GM12874 (cell line): ENCODE results near the gene MEGF9.

ENCODE experiments used
- TF ChIP-seq, protein P1 (sequence below): IDR thresholded peaks from 2 replicates; pipeline ENCODE4 v1.5.1; 2011; ENCODE audit warnings: low read depth, mild to moderate bottlenecking, control low read depth, low read length, moderate library complexity; ENCODE audit not compliant: insufficient read depth

MEGF9 gene

GRCh38 chr9:120730654-120731514, 16.6 kb upstream of the MEGF9 start:
- TF ChIP-seq, protein P1, sequence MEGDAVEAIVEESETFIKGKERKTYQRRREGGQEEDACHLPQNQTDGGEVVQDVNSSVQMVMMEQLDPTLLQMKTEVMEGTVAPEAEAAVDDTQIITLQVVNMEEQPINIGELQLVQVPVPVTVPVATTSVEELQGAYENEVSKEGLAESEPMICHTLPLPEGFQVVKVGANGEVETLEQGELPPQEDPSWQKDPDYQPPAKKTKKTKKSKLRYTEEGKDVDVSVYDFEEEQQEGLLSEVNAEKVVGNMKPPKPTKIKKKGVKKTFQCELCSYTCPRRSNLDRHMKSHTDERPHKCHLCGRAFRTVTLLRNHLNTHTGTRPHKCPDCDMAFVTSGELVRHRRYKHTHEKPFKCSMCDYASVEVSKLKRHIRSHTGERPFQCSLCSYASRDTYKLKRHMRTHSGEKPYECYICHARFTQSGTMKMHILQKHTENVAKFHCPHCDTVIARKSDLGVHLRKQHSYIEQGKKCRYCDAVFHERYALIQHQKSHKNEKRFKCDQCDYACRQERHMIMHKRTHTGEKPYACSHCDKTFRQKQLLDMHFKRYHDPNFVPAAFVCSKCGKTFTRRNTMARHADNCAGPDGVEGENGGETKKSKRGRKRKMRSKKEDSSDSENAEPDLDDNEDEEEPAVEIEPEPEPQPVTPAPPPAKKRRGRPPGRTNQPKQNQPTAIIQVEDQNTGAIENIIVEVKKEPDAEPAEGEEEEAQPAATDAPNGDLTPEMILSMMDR: no peak

DNA sequence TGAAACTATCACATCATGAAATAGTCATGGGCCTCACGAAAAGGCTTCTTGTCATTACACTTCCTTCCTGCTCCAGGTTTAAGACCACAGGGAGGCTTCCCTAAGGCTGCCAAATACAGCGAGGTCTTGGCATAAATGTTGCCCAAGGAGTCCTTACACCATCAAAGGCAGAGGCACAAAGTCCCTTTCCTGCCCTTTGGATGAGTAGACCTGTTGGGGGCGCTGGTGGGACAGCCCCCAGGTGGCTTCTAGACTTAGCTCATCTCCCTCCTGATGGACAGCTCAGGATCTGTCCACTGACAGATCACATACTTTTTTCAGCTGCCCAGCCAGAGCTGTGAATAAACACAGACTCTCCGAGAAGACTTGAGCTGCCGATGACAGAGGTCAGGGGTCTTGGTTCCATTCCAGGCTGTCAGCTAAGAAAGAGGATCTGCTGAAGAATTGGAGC, 15.5 kb upstream of the MEGF9 start:
- TF ChIP-seq, protein P1: peak; percentile 64

DNA sequence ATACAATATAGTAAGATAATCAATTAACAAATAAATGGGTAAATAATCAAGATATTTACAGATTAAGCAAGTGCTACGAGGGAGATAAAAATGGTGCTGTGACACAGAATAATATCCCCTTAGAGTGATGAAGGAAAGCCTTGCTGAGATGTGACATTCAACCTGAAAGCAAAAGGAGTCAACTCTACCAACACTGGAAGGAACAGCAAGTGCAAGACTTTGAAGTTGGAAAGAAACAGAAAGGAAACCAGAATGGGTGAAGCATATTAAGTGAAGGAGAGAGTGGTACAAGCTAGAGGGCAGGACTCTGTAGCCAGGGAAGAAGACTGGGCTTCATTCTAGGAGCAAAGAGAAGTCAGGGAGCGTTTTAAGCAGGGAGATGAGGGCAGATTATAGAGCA, 12.2 kb upstream of the MEGF9 start:
- TF ChIP-seq, protein P1: no peak

- TF ChIP-seq, protein P1: no peak
Measured at GRCh38 chr9:120725907-120726306, 11.6 kb upstream of the MEGF9 start.

DNA sequence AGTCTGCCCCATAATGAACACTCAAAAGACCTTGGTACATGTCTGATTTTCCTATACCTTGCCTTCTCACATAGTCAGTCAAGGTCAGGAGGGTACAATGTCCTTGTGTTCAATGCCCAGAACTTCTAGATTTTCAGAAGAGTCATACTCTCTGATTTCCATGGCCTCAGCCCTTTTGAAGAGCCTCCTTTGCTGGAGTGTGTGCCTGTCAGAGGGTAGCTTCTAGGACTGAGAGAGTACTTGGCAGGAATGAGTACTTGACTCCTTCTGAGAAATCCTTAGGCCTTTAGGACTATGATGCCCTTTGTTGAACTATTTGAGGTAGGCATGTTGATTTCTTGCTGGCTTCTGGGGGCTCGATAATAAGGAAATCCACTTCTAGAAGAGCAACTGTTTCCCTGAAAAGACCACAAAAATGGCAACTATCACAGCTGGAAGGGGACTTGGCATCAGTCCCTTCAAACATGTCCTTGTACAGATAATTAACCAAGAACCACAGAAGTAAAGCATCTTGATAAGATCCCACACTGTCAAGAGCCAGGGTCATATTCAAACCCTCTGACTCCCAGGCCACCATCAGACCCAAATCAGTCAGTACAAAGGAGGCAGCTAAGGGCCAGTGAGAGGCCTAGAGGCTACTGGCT, 10.6 kb upstream of the MEGF9 start:
- TF ChIP-seq, protein P1: no peak

- TF ChIP-seq, protein P1: no peak
Measured at GRCh38 chr9:120723565-120723964, 9.3 kb upstream of the MEGF9 start.

- TF ChIP-seq, protein P1: no peak
Measured at GRCh38 chr9:120720404-120720803, 6.1 kb upstream of the MEGF9 start.
